ENCODE measurements around the gene DYNC1I2.

Gene DYNC1I2

DNA sequence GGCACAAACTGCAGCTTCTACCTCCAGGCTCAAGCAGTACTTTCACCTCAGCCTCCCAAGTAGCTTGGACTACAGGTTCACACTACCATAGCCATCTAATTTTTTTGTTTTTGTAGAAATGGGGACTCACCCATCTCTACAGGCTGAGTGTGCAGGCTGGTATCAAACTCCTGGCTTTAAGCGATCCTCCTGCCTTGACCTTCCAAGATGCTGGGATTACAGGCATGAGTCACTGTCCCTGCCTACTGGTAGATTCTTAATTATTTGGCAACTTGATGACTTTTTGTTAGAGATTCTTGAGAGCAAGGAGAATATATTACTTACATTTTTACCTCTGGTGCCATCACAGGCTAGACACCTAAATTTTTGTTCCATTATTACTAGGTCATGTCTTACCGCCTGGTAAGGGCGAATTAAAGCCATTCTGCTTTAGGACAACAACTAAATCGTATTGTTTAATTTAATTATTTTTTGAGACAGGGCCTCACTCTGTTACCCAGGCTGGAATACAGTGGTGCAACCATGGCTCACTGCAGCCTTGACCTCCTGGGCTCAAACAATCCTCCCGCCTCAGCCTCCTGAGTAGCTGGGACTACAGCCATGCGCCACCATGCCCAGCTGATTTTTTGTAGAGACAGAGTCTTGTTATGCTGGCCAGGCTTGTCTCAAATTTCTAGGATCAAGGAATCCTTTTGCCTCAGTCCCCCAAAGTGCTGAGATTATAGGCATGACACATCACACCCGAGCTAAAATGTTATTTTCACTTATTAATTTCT is 15.7 kb downstream of the DYNC1I2 start:
- ATAC-seq (ENCODE audit: low read depth) (no peak), DNase-seq (ENCODE audit: low spot score in 2 of 2) (no peak)
- Mint-ChIP-seq H3K9me3 (no peaks in the 10 kb centered on the region), H3K4me3 (no peak overlapping the region), H3K27me3 (no peaks in the 10 kb centered on the region), H3K27ac (no peak overlapping the region), H3K36me3 (peaks cover 1% of the 10 kb centered on the region), H3K4me1 (peaks cover 10% of the 10 kb centered on the region)

DNA sequence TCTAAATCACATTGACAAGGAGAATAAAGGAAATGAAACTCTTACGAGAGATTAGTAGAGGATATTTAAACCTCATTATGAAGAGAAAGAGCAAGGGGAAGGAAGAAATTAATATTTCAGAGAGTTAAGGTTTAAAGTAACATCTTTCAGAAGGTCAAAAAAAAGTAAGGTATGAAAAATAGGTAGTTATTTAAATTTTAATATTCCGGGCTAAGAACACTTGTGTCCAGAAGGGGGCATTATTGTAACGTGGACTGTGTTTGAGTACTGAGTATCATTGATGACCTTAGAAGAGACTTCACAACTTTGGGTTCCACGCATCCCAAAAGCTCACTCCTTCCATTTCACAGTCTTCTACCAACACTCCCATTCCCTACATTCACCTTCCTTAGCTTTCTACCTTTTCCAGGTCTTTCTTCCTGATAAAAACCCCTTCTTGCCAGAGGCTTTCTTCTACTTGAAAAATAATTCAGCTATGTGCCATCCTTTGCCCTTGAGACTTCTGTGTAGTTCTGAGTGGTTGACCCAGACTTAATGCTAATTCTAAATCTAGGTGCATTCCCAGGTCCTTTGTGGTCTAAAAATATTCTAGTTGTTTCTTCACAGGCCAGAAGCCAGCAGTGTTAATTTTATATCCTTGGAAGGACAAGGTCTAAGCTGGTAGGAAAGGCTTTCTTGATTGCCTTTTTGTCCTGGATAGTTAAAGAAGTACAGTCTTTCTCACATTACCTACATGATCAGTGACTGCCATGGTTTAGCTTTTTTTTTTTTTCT is 16.5 kb downstream of the DYNC1I2 start:
- ATAC-seq (ENCODE audit: low read depth) (no peak), DNase-seq (ENCODE audit: low spot score in 2 of 2) (peak in 1 of 2 donors; percentile 20)
- Mint-ChIP-seq H3K4me1 (peaks cover 10% of the 10 kb centered on the region), H3K27me3 (no peaks in the 10 kb centered on the region), H3K27ac (no peak overlapping the region), H3K4me3 (no peak overlapping the region), H3K9me3 (no peaks in the 10 kb centered on the region), H3K36me3 (peaks cover 1% of the 10 kb centered on the region)

GRCh38 chr2:171706152-171706803 is 19.0 kb downstream of the DYNC1I2 start:
- Mint-ChIP-seq H3K4me3 (no peak overlapping the region), H3K27ac (no peak overlapping the region), H3K4me1 (peaks cover 7% of the 10 kb centered on the region), H3K36me3 (peaks cover 2% of the 10 kb centered on the region), H3K27me3 (no peaks in the 10 kb centered on the region), H3K9me3 (no peaks in the 10 kb centered on the region)
- ATAC-seq (ENCODE audit: low read depth) (no peak), DNase-seq (ENCODE audit: low spot score in 2 of 2) (no peak)

GRCh38 chr2:171707752-171708151 is 20.5 kb downstream of the DYNC1I2 start:
- Mint-ChIP-seq H3K36me3 (peaks cover 2% of the 10 kb centered on the region), H3K9me3 (no peaks in the 10 kb centered on the region), H3K27ac (no peak overlapping the region), H3K27me3 (no peaks in the 10 kb centered on the region), H3K4me1 (peaks cover 7% of the 10 kb centered on the region), H3K4me3 (no peak overlapping the region)
- no peak for DNase-seq (ENCODE audit: low spot score in 2 of 2)
- no peak for ATAC-seq (ENCODE audit: low read depth)

GRCh38 chr2:171709011-171709685 is 21.9 kb downstream of the DYNC1I2 start:
- ATAC-seq (ENCODE audit: low read depth): no peak

GRCh38 chr2:171711351-171711750 is 24.1 kb downstream of the DYNC1I2 start:
- Mint-ChIP-seq H3K9me3 (no peaks in the 10 kb centered on the region), H3K4me3 (no peak overlapping the region), H3K36me3 (peaks cover 5% of the 10 kb centered on the region), H3K27ac (no peak overlapping the region), H3K27me3 (no peaks in the 10 kb centered on the region), H3K4me1 (no peaks in the 10 kb centered on the region)
- no peak for DNase-seq (ENCODE audit: low spot score in 2 of 2)
- ATAC-seq (ENCODE audit: low read depth): no peak

More at GRCh38 chr2:171709011-171709685, 21.9 kb downstream of the DYNC1I2 start:
- no peaks in the 10 kb centered on the region for H3K27me3 Mint-ChIP-seq
- H3K4me3 Mint-ChIP-seq: no peak overlapping the region
- DNase-seq (ENCODE audit: low spot score in 2 of 2): no peak
- H3K27ac Mint-ChIP-seq: no peak overlapping the region
- H3K9me3 Mint-ChIP-seq: no peaks in the 10 kb centered on the region
- peaks cover 2% of the 10 kb centered on the region for H3K36me3 Mint-ChIP-seq
- H3K4me1 Mint-ChIP-seq: no peaks in the 10 kb centered on the region

DNA sequence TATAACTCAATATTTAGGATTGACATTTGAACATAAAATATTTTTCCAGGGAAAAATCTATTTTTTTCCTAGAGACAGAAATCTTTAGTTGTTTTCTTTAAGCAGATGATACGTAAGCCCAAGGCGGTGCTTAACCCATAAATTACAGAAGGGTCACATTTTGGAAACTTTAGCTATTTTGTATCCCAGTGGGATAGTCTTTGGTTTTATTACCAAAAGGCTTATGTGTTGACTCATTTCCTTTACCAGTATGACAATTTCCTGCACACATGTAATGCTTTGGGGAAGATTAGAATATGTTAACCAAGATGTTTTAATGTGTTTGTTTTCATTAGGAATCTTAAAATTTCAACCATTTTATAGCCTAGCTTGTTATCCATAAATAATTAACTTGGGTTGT is 24.8 kb downstream of the DYNC1I2 start:
- H3K9me3 Mint-ChIP-seq: no peaks in the 10 kb centered on the region
- no peak for ATAC-seq (ENCODE audit: low read depth)
- no peaks in the 10 kb centered on the region for H3K27me3 Mint-ChIP-seq
- H3K4me3 Mint-ChIP-seq: no peak overlapping the region
- no peak for DNase-seq (ENCODE audit: low spot score in 2 of 2)
- H3K27ac Mint-ChIP-seq: no peak overlapping the region
- no peaks in the 10 kb centered on the region for H3K4me1 Mint-ChIP-seq
- H3K36me3 Mint-ChIP-seq: peaks cover 5% of the 10 kb centered on the region

DNA sequence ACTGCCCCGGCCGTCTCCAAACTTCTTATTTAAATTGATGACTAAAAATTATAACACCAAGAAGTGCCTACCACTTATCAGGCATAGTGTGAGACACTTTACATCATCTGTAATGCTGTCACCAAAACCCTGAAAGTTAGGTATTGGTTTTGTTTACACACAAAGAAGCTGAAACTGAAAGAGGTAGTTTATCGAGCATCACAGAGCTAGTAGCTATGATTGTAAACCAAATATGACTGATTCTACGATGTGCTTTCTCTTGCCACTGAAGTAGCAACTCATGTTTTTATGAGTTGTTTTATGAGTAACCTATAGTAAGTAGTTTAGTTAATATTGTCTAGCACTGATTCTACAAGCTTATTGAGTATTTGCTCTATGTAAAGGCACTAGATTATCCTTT is 31.5 kb downstream of the DYNC1I2 start:
- DNase-seq (ENCODE audit: low spot score in 2 of 2): no peak
- ATAC-seq (ENCODE audit: low read depth): no peak
- Mint-ChIP-seq H3K27me3 (no peaks in the 10 kb centered on the region), H3K27ac (no peak overlapping the region), H3K4me3 (no peak overlapping the region), H3K36me3 (peaks cover 10% of the 10 kb centered on the region), H3K4me1 (no peaks in the 10 kb centered on the region), H3K9me3 (no peaks in the 10 kb centered on the region)

DNA sequence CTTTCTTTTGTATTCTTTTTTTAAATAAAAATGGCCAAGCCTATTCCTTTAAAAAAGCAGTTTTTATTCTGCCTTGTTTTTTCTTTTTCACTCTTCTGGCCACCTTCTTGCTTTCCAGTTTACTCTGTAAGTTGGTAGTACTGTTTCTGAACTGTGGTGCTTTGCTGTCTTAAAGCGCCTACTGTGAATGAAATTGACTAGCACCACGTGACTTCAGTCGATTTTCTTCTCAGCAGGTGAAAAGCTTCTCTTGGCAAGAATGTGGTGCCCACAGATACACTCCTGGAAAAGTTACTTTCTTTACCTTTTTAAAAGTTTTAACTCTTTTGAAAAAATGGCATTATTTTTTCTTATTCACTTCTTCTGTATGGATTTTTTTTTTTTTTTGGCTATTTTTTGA is 32.4 kb downstream of the DYNC1I2 start:
- H3K9me3 Mint-ChIP-seq: no peaks in the 10 kb centered on the region
- DNase-seq (ENCODE audit: low spot score in 2 of 2): no peak
- H3K27me3 Mint-ChIP-seq: no peaks in the 10 kb centered on the region
- no peak for ATAC-seq (ENCODE audit: low read depth)
- no peak overlapping the region for H3K4me3 Mint-ChIP-seq
- H3K4me1 Mint-ChIP-seq: no peaks in the 10 kb centered on the region
- H3K36me3 Mint-ChIP-seq: peaks cover 14% of the 10 kb centered on the region
- H3K27ac Mint-ChIP-seq: no peak overlapping the region

- no peak overlapping the region for H3K4me3 Mint-ChIP-seq
- H3K27ac Mint-ChIP-seq: no peak overlapping the region
- ATAC-seq (ENCODE audit: low read depth): no peak
- H3K36me3 Mint-ChIP-seq: peaks cover 22% of the 10 kb centered on the region
- no peaks in the 10 kb centered on the region for H3K4me1 Mint-ChIP-seq
- H3K9me3 Mint-ChIP-seq: no peaks in the 10 kb centered on the region
- DNase-seq (ENCODE audit: low spot score in 2 of 2): no peak
- no peaks in the 10 kb centered on the region for H3K27me3 Mint-ChIP-seq
Measured at GRCh38 chr2:171723716-171724683, 36.7 kb downstream of the DYNC1I2 start.

DNA sequence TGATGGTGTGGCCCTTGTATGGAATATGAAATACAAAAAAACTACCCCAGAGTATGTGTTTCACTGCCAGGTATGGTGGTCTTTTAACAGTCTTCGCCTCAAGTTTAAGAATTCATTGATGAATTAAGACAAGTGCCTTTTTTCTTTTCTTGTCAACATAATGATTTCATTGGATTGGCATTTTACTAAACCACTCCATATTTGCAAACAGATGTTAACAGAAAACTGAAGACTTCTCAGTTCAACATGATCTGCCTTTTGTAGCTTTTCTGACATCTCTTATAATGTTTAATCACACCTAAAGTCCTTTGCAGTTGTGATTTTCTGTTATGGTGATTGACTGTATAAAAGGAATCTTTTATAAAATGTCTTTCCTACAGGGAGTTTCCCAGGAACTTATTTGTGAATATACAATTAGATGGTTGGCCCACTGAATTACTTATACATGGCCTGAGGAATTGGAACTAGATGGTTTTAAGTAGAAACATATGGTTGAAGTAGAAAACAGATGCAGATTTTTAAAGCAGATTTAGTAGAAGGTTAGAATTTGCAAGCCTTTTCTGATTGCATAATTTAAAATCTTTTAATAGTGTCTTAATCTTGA is 39.7 kb downstream of the DYNC1I2 start:
- Mint-ChIP-seq H3K9me3 (no peaks in the 10 kb centered on the region), H3K27me3 (no peaks in the 10 kb centered on the region), H3K36me3 (peaks cover 30% of the 10 kb centered on the region), H3K27ac (no peak overlapping the region), H3K4me3 (no peak overlapping the region), H3K4me1 (no peaks in the 10 kb centered on the region)
- ATAC-seq (ENCODE audit: low read depth) (no peak), DNase-seq (ENCODE audit: low spot score in 2 of 2) (no peak)

- Mint-ChIP-seq H3K36me3 (peaks cover 42% of the 10 kb centered on the region), H3K27me3 (no peaks in the 10 kb centered on the region), H3K4me1 (no peaks in the 10 kb centered on the region), H3K27ac (peak overlapping the region; percentile 32), H3K4me3 (no peak overlapping the region), H3K9me3 (no peaks in the 10 kb centered on the region)
- no peak for DNase-seq (ENCODE audit: low spot score in 2 of 2)
- ATAC-seq (ENCODE audit: low read depth): no peak
Measured at GRCh38 chr2:171728989-171729951, 42.0 kb downstream of the DYNC1I2 start.
